GM19397 (cell line): Measurements from ENCODE around the gene HIP1R.

Experiments
- ATAC-seq: cut with Tn5 transposase; IDR thresholded peaks from one replicate; pipeline ENCODE4 v1.9.1; 2021; ENCODE audit warnings: mild to moderate bottlenecking, moderate library complexity; ENCODE audit not compliant: unreplicated experiment

HIP1R gene

DNA sequence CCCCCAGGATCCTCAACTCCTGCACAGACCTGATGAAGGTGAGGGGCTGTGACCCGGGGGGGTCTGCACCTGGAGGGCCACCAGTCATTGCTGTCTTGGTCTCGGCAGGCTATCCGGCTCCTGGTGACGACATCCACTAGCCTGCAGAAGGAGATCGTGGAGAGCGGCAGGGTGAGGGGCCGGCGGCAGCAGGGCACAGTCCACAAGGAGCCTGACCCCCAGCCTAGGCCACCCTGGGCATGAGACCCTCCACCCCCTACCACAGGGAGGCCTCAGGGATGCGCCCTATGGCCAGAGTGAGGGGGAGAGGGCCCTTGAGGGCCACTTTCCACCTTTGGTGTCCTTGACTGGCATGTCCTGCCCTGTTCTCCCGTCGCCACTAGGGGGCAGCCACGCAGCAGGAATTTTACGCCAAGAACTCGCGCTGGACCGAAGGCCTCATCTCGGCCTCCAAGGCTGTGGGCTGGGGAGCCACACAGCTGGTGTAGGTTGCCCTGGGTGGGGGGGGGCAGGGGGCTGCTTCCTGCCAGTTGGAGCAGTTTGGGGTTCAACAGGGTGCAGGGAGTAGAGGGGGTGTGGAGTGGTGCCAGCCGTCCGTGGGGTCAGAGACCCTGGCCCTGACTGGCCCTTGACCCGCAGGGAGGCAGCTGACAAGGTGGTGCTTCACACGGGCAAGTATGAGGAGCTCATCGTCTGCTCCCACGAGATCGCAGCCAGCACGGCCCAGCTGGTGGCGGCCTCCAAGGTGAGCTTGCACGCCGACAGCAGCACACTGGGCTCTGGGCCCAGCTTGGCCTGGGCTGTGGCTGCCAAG, 25.0 kb downstream of the HIP1R start:
- ATAC-seq = no peak

DNA sequence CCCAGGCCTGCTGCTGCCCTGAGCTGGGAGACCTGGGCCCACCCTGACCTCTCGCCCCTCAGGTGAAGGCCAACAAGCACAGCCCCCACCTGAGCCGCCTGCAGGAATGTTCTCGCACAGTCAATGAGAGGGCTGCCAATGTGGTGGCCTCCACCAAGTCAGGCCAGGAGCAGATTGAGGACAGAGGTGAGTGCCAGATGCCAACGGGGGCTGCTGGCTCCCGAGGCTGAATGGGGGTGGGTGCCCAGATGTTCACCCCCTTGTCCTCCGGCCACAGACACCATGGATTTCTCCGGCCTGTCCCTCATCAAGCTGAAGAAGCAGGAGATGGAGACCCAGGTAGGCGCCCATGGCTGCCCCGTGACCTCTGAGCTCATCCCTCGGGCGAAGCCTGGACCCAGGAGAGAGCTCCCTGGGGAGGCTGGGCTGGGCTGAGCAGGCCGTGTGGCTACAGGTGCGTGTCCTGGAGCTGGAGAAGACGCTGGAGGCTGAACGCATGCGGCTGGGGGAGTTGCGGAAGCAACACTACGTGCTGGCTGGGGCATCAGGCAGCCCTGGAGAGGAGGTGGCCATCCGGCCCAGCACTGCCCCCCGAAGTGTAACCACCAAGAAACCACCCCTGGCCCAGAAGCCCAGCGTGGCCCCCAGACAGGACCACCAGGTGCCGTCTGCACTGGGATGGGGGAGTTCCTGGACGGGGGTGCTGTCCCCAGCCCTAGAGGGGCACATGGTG, 25.8 kb downstream of the HIP1R start:
- ATAC-seq = no peak

DNA sequence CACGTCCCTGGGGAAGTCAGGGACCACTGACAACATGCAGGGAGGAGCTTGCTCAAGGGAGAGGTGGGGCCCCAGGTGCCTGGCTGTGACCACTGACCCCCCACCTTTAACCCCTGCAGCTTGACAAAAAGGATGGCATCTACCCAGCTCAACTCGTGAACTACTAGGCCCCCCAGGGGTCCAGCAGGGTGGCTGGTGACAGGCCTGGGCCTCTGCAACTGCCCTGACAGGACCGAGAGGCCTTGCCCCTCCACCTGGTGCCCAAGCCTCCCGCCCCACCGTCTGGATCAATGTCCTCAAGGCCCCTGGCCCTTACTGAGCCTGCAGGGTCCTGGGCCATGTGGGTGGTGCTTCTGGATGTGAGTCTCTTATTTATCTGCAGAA, 26.3 kb downstream of the HIP1R start:
- no peak for ATAC-seq

DNA sequence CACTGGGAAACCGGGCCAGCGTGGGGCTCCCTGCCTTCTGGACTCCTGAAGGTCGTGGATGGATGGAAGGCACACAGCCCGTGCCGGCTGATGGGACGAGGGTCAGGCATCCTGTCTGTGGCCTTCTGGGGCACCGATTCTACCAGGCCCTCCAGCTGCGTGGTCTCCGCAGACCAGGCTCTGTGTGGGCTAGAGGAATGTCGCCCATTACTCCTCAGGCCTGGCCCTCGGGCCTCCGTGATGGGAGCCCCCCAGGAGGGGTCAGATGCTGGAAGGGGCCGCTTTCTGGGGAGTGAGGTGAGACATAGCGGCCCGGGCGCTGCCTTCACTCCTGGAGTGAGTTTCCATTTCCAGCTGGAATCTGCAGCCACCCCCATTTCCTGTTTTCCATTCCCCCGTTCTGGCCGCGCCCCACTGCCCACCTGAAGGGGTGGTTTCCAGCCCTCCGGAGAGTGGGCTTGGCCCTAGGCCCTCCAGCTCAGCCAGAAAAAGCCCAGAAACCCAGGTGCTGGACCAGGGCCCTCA, 26.9 kb downstream of the HIP1R start:
- no peak for ATAC-seq

DNA sequence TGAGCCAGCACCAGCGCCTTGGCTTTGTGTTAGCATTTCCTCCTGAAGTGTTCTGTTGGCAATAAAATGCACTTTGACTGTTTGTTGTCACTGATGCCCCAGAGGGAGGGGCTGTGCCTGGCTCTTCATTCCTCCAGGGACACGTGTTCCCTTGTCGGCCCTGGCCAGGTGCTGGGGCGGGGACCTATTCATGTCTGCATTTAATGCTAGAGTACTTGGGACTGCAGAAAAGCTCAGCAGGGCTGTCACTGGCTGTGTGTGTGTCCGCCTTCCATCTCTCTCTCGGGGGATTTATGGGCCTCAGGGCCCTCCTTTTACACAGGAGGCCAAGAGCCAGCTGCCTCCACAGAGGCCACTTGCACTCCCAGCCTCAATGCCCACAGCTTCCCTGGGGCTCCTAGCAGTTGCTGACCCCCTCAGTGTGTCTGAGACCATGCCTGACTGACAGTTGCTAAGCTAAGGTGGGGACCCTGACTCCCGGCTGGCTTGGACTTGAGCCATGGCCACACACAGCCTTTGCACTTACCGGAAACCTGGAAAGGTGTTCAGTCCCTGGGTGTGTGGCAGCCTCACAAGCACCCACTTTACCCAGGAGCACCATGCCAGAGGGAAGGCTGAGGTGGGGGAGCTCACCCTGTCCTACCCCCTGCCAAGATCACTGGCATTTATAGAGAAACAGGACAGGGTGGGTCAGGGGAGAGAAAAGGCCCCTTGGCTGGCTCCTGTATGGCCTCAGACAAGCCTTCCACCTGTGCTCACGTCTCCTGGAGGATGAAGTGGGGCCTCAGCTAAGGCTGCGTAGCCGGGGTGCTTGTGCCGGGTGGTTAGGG, 27.8 kb downstream of the HIP1R start:
- no peak for ATAC-seq

DNA sequence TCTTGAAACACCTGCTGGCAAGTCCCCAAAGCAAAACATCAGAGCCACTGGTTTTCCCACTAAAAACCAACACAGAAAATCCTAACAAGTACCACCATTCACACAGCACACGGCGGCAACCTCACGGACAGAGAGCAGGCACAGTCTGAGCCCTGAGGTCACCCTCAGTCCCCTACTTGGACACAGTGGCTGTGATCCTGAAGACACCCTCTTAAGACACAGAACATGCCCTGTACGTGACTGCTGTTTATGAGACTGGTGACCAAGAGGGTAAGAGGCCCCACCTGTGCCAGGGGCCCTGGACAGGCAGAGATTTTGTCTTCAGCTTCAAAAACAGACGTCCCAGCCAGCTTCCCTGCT, 29.6 kb downstream of the HIP1R start:
- no peak for ATAC-seq

DNA sequence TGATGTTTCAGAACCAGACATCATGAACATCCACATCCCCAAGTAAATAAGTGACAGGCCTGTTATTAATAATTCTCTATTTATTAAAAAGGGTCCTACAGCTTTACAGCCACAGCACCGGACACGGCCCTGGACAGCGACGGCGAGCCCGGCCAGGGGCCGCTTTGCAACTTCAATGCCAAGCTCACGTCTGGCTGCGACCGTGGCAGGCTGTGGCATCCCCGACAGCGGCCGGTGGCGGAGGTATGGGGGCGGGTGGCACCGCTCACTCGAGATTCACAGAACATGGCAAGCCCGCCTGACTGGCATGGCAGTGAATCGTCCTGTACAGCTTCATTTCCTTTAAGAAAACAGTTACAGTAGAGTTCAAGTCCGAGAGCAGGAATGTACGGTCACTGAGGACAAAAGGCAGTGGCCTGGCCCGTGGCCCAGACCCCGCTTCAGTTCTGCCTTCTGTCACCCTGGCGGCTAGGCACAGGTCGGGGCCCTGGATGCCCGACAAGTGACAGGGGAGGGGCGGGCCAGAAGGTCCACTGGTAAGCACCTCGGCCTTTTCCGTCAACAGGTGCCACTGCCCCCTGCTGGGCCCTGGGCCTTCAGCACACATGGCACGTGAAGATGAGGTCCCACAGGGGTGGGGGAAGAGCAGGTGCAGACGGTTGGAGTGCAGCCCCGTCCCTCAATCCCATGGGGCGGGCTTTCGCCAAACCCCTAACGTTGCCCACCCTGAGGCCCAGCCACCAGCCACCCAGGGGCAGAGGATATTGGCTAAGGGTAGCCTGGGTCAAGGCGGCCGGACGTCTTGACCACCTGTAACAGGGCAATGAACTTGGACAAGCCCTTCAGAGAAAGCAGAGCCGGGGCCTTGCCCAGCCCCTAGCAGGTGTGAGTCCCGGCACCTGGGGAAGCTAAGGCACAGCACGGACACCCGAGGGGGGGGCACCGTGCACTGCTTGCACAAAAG, 30.3 kb downstream of the HIP1R start:
- ATAC-seq = no peak

DNA sequence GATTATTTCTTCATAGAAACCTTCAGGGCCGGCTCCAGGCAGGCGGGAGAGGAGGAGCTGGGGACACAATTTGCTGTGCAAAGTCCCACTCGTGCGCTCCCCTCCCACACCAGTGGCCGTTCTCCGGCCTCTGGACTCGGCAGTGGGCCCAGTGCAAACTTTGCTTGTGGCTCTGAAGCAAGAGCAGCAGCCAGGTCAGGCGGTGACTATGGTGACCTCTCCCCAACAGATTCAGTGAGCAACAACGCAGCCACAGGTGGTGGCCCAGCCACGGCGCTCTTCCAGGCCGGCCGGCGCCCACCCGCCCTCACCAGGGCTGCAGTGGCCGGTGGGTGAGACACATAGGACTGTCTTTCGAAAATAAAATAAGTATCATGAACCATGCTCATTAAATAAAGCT, 31.1 kb downstream of the HIP1R start:
- ATAC-seq = no peak

DNA sequence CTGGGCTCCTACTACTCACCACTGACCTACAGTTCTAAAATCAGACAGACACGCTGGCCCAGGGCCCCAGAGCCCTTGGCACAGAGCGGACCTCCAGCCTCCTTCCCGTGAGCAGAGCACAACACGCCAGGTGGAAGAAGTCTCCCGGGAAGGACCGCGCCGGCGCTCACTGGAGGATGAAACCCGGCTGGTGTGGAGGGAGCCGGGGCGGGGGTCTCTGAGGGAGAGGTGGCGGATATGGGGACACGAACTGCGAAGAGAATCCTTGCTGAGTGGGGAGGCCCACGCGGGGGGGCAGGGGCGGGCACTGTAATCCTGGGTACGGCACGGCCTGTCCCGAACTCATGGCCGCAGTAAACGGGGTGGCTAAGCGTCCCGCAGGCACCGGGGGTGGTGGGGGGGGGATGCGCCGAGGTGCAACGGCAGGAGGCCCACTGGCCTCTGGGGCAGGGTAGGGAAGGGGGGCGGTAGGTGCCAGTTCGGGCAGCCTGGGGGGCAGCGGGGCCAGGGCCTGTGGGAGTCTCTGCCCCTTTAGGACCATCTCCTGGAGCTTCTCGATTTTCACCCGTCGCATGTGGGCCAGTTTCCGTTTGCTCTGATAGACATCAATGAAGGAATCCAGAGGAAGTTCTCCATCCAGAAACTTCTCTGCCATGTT, 31.8 kb downstream of the HIP1R start:
- ATAC-seq = no peak

DNA sequence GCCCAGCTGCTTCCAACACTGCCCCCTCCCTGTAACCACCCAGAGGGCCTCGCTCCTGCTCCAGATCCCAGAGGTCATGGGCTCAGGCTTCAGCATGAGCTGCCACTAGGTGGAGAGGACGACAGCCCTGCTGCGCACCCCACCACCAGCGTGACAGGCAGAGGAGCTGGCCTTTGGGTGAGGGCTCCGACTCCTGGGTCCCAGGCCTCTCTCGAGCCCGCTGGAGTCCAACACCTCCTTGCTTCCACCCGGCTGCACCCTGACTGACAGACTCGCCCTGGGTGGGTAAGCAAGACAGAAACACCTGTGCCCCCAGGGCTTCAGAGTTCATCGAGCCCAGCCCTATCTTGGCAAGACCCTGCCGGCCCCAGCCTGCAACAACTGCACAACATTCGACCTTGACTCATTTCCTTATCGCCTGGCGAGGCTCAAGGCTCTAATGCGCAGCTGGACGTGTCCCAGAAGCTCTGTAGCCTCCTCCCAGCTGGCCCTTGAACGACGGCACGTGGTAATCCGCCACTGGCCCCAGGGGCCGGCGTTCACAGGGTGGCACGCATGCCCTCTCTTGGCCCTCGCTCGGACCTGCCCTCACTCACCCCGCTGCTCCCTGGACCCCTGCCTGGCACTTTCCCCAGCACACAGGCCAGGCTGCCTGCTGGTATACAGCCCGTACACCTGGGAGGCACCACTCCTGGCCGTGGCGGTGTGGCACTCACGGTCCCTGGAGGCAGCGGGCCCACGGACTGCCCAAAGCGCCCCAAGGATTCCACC, 32.6 kb downstream of the HIP1R start:
- ATAC-seq = no peak

DNA sequence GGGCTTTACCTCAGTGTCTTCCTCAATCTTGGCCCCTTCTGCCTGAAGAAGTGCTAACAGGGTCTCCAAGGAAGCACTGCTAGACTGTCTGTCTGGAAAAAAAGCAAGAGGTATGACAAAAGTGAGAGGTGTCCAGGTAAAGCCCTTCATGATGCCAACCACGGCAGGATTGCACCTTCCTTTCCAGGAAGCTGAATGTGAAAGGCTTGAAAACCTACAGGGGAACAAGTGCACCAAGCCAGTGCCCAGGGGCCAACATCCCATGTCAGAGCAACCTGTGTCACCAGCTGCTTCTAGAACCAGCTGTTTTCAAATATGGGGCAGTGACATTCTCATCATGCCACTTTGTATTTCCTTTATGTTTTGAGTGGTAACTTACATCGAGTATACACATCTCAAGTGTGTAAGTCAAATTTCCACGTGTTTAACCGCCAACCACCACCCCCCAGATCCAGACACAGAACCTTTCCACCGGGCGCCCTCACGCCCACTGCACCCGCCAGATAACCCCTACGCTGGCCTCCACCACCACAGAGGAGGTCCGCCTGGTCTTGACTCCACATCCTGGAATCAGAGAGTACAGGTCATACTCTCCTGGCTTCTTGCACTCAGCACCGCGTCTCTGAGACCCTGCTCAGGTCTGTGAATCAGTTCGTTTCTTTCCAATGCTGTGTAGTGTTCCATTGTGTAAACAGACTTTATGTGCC, 33.4 kb downstream of the HIP1R start:
- no peak for ATAC-seq

DNA sequence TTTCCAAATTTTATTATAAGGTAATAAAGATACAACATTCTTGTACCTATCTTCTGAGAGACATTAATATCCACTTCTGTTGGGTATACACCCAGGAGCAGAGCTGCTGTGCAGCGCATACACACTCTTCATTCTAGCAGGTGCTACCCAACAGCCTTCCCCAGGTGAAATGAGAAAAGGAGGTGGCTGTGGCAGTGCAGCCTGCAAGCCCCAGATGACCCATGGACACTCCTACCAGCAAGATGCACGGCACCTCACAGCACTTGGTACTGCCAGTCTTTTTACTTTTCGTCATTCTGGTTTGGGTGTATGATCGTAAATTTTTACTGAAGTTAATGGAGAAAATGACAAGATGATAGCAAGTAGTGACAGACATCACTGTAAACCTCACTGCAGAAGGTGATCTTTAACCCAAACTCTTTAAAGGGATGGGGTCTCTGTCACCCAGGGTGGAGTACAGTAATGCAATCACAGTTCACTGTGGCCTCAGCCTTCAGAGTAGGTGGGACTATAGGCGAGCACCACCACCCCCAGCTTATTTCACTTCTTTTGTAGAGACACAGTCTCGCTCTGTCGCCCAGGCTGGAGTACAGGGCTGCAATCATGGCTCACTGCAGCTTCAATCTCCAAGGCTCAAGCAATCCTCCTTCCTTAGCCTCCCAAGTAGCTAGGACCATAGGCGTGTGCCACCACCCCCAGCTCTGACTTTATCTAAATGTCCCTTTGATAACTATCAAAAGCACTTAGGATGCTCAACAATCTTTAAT, 34.1 kb downstream of the HIP1R start:
- ATAC-seq = no peak

DNA sequence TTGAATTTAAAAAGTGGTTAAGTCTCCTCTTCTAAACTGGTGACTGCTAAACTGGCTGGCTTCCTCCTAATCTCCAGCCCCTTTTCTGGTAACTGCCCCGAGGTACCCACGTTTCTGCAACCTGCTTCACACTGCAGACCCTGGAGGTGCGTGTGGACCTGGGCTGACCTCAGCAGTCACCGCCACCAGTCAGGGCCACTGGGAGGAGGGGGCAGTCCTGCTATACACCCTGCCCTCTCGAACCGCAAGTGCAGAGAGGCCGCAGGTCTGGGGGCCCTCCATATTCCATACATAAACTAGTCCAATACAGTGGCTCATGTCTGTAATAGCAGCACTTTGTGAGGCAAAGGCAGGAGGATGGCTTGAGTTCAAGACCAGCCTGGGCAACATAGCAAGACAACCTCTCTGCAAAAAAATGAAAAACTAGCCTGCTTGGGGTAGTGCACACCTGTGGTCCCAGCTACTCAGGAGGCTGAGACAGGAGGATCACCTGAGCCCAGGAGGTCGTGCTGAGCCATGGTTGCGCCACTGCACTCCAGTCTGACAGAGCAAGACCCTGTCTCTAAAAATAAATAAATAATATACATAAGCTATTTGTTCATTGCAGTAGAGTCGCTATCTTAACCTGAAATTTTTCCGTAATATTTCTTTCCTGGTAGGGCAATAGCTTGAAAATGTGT, 35.0 kb downstream of the HIP1R start:
- no peak for ATAC-seq

DNA sequence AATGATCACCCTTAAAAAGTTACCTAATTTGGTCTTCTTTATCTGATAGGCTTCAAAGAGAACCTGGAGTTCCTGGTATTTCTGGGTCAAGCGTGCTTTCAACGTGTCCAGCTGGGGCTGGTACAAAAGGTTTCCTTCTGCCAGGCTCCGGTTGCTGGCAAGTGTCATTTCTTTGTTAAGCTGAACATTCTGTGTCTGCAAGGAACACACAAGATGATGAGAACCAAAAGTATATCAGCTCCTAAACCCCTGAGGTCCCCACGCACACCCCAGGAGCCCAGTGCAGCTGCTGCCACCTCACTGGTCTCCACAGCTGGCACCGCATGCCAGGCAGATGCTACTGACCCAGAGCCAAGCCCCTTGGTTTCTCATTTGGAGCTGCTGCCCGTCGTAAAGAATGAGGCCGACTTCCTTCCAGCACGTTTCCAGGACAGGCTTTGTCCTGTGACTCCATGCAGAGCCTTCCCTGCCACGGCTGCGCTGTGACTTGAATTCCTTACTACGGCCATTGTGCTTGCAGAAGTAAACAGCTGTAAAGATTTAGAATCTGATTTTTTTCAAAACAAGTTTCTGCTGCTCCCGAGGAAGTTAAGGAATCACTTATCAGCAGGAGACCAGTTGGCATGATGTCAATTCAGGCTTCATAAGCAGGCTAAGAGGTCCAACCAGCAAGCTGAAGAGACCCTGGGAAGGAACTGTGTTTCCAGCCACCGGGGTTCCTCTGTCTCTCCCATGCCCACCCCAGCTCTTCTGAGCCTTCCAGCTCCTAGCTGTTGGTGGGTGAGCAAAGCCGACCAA, 35.8 kb downstream of the HIP1R start:
- no peak for ATAC-seq

DNA sequence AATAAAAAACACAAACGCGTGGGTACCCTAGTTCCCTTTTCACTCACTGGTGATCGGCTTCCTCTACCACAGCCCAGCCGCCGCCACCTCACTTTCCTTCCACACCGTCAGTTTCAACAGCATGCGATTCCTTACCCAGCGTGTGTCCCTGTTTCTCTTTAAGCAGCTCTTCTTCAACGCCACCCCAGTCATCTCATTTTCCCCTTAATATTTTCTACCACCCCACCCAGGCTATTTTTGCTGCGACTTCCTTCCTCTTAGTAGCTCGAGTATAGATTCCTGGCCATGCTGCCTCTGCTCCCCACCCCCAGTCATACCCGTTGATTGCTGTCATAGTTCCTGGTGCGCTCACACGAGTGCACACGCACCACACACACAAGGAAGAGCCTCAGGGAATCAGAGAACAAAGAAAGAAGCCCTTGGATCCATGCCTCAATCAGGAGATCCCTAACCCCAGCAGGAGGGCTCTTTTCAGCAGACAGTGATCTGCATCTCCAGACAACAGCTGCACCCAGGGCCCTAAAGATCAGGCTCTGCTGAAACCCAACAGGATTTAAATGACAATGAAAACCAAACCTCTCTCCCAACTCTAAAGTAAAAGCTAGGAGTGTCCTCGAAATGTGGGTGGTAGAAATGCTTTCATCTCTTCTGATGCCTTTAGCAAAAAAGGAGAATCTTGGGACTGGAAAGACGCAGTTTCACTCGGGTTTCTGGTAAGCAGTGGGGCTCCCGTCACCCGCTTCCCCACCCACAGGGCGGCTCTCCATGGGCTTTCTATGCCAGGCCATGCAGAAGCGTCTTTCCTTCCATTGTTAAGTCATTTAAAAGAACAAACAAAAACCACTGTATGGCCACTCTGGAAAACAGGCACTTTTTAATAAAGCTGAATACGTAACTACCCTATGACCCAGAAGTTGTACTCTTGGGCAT, 36.9 kb downstream of the HIP1R start:
- ATAC-seq = no peak
